ENCODE measurements around the gene RNF212.
"Not testable (repeated sequence)": the region's sequence is repeated elsewhere in the genome, so short reads cannot be mapped to it uniquely, and the experiment has no call there.

Gene RNF212, protein sequence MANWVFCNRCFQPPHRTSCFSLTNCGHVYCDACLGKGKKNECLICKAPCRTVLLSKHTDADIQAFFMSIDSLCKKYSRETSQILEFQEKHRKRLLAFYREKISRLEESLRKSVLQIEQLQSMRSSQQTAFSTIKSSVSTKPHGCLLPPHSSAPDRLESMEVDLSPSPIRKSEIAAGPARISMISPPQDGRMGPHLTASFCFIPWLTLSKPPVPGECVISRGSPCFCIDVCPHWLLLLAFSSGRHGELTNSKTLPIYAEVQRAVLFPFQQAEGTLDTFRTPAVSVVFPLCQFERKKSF

DNA sequence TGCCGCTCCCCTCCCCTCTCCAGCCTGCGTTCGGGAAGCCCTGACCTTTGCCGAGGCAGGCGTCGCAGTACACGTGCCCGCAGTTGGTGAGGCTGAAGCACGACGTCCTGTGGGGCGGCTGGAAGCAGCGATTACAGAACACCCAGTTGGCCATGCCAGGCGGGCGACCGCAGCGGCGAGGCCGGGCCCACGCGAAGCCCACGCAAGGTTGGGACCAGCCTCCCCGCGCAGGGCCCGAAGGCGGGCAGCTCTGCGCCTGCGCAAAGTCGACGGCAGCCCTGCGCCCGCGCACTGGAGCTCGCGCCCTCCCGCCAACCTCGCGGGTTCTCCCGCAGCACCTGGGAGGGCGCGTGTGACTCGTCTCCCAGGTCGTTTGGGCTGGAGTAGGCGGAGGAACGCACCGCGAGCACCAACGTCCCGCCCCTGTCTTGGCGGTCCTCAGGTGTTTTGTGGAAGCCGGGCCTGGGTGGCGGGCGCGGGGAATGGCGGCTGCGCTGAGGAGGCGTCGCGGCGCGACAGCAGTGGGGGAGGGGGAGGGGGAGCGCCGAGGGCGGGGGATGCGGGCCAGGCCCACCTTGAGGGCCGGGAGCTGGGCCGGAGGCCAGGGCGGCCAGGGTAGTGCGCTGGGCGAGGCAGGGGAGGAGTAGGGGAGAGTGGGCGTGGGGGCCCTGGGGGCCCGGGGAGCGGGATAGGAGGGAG lies at the start of gene RNF212:
RNF212 (minus strand) TSS at position 254 of the 699 bp plus-strand sequence; CDS start at position 154, 100 bp downstream.
- peak; percentile 10 for DNase-seq (ENCODE audit: low read depth)

- DNase-seq (ENCODE audit: low read depth) = no peak
Measured at GRCh38 chr4:1160351-1160750, 47.0 kb upstream of the RNF212 start.

DNA sequence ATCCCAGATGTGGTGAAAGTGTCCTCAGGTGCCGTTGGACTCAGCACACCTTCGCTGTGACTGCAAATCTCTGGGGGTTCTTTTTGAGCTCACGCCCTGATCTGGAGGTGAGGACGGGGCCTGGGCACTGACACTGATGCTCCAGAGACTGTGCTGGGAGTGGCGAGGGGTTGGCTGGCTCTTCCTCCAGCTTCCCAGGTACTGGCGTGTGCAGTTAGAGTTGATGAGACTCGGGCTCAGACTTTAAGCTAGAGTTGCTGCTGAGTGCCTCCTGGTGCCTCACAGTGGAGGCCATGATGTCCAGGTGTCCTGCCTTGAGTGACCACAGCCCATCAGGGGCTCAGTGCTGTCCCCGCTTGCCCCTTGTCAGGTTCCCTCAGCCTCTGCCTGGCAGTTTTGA lies 42.7 kb upstream of the RNF212 start:
- no peak for DNase-seq (ENCODE audit: low read depth)

DNA sequence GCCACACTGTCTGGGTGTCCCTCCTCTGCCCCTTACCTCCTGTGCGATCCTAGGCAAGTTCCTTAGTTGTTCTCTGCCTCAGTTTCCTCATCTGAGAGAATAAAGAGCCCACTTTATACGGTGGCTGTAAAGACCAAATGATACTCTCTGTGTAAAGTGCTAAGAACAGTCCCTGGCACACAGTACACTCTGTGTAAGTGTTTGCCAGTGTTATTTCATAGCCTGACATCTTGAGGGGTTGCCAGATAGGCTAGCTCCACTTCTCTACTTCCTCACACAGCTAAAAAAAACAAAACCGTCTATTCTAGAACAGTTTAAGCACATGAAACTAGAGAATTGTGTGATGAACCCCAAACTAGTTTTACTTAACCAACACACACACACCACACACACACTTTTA lies 42.0 kb upstream of the RNF212 start:
- no peak for DNase-seq (ENCODE audit: low read depth)

- DNase-seq (ENCODE audit: low read depth) = no peak
Measured at GRCh38 chr4:1154523-1155182, 41.3 kb upstream of the RNF212 start.

DNA sequence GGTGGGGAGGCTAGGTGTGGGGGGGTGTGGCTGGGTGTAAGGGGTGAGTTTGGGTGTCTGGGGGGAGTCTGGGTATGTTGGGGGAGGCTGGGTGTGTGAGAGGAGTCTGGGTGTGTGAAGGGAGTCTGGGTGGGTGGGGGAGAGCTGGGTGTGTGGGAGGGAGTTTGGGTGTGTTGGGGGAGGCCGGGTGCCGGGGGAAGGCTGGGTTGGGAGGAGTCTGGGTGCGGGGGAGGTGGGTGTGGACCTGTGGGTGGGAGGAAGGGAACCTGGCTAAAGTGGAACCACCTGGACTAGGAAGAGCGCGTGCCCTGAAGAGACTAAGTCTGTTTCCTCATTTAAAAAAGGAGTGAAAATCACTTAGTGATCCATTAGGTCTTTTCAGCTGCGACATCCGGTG lies 40.8 kb upstream of the RNF212 start:
- DNase-seq (ENCODE audit: low read depth) = no peak

DNA sequence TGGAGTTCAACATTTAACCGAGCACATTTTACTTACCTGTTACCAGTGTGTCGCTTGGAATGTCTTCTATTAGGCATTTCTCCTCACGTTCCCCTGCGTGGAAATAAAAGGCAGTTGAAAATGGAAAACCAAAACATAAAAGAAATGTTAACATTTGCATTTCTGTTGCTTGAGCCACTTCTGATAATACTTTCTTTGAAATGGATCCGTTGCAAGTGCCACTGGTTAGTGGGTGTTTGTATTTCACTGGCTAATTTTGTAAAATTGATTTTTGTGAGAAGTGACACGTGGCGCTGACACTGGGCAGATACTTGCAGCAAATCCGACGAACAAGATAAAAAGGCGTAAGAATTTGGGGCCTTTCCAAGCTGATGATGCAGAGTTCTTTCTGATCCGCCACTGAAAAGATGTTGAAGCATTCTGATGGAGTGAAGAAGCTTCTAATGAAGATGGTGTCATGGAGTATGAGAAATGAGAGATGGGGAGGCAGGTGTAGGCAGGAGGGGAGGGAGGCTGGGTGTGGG lies 40.3 kb upstream of the RNF212 start:
- no peak for DNase-seq (ENCODE audit: low read depth)

GRCh38 chr4:1152290-1152689 lies 38.9 kb upstream of the RNF212 start:
- DNase-seq (ENCODE audit: low read depth) = no peak

- no peak for DNase-seq (ENCODE audit: low read depth)
Measured at GRCh38 chr4:1151541-1151940, 38.2 kb upstream of the RNF212 start.

GRCh38 chr4:1150875-1151274 lies 37.5 kb upstream of the RNF212 start:
- no peak for DNase-seq (ENCODE audit: low read depth)

DNA sequence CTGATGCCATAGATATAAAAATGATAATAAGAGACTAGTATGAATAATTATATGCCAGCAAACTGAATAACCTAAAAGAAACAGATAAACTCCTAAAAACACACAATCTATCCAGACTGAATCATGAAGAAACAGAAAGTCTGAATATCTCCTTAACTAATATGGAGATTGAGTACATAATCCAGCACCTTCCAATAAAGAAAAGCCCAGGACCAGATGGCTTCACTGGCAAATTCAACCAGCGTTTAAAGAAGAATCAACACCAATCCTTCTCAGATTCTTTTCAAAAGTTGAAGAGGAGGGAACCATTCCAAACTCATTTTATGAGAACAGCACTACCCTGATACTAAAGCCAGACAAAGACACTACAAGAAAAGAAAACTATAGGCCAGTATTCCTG lies 26.5 kb upstream of the RNF212 start:
- no peak for DNase-seq (ENCODE audit: low read depth)

- DNase-seq (ENCODE audit: low read depth) = no peak
Measured at GRCh38 chr4:1137850-1138249, 24.5 kb upstream of the RNF212 start.

DNA sequence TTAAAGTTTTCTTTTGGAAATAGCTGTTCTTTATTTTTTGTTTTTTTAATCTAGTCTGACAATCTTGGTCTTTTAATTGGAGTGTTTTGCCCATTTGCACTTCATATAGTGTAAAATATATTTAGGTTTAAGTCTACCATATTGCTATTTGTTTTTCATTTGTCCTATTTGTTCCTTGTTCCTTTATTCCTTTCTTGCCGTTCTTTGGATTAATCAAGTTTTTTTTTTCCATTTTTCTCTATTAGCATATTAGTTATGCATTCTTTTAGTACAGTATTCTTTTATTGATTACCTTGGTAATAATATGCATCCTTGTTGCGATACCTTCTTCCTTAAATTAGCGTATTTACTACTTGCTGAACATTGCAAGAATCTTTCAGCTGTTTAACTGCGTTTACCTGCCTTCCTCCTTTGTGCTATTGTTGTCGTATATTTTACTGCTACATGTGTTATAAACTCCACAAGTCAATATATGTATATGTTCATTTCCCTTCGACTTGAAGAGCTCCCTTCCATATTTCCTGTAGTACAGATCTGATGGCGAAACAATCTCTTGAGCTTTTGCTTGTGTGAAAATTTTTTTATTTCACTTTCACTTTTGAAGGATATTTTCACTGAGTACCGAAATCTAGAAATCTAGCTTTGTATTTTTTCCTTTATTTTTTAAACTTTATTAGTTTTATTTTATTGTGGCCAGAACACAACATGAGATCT lies 23.9 kb upstream of the RNF212 start:
- DNase-seq (ENCODE audit: low read depth) = no peak

DNA sequence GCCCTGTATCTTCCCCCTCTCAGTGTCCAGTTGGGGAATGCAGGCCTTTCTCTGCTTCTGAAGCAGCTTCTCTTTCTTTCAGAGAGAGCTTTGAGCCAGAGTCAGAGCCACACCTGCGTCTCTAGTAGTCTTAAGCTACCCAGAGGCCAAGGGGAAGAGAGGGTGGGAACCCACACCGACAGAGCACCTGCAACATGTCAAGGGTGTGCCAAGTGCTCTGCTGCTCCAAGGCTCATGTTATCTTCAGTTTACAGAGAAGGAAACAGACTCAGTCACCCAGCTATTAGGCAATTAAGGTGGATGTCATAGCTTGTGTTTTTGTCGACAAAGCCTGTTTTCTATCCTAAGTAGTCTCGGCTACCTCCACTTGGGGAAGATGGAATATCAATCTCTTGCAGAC lies 22.7 kb upstream of the RNF212 start:
- DNase-seq (ENCODE audit: low read depth) = no peak

GRCh38 chr4:1133033-1133432 lies 19.7 kb upstream of the RNF212 start:
- DNase-seq (ENCODE audit: low read depth) = no peak

DNA sequence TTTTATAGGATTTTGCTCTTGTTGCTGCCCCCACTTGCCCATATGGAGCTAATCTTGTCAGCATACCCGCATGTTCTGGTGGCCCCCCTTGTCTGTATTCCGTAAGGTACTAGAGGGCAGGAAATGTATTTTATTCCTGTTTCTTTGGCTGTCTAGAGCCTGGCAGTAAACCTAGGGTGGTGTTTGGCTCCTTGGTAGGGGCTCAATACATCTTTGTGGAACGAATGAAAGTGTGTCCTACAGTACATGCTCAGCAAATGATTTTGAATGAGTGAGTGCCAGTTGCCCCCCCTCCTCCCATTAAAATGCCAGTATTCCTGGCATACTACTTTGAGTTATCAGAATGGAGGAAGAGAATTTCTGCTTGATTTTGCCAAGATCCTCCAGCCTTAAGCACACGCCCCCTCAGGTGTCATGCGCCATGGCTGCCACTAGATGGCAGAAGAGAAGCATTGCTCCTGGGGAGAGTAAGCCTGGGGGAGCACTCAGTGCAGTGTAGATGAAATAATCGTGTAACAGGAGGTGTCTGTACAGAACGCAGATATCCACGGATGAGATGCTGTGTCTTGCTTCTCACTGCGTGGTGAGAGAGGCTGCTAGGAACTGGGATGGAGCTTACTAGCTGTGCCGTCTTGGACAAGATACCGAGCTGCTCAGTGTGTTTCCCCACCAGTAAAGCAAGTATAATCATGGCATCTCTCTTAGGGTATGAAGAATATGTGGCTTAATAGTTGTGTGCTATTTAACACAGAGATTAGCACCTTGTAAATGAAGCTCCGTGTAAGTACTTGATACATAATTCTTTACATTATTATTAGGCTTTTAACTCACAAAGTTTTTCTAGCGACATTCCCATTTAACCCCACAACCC lies 17.2 kb upstream of the RNF212 start:
- DNase-seq (ENCODE audit: low read depth) = peak; percentile 62

GRCh38 chr4:1126506-1126905 lies 13.1 kb upstream of the RNF212 start:
- no peak for DNase-seq (ENCODE audit: low read depth)

GRCh38 chr4:1125466-1125865 lies 12.1 kb upstream of the RNF212 start:
- not testable (repeated sequence) for DNase-seq (ENCODE audit: low read depth)

DNA sequence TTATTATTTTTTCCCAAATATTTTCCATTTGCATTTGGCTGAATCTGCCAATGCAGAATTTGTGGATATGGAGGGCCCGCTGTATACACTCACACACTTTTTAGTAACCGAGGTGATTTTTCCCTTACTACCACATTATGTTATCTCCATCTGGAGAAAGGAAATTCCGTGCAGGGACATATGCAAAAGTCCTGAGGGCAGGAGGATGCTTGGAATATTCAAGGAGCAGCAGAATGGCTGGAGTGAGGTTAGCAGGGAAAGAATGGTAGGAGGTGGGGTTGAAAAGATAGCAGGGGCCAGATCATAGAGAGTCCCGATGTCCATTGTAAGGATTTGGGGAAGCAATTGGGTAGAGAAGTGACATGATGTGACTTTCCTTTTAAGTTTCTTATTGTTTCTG lies 11.5 kb upstream of the RNF212 start:
- no peak for DNase-seq (ENCODE audit: low read depth)

DNA sequence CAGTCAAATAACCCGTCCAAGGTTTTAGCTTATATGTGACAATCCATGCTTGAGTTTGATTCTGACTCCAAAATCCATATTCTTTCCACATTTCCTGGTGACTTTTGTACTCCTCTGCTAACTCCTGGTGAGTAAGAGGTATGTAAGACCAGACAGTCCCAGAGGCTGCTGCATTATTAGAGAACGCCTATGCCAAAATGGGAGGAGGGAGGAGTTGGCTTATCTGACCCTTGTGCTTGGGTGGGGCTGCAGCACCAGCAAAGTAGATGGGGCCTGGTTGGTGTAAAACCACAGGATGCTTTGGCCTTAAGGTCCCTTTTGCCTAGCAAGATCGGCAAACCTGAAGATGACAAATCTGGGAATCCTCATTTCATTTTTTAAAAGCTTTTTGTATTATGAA lies 9.1 kb upstream of the RNF212 start:
- no peak for DNase-seq (ENCODE audit: low read depth)

- no peak for DNase-seq (ENCODE audit: low read depth)
Measured at GRCh38 chr4:1116838-1117237, 3.5 kb upstream of the RNF212 start.

Measured in activated gamma-delta T cell treated with anti-CD3 and anti-CD28 coated beads, Interleukin-2, amount 50 U/mL, for 16 hours (primary cell).